GM10248 (cell line): ENCODE results near the gene FGFR4.

Experiments used
- CTCF ChIA-PET: fragments of 300-600 bp; sonication (Branson Sonifier 250); formaldehyde crosslinking; extraction: SDS; loops from one replicate; lab custom pipeline; 2021; ENCODE audit warnings: antibody characterized with exemption; lab: Yijun Ruan, JAX
- POLR2A ChIA-PET: fragments of 350-650 bp; sonication (Branson Sonifier 250); formaldehyde crosslinking; extraction: SDS; loops from one replicate; lab custom pipeline; 2020; ENCODE audit warnings: antibody characterized with exemption; lab: Yijun Ruan, JAX
- DNase-seq: peaks from one replicate; pipeline ENCODE4 v3.0.0; 2012; ENCODE audit errors: extremely low spot score
- CTCF ChIP-seq: IDR thresholded peaks from 2 replicates; pipeline ENCODE4 v1.5.1; 2012; ENCODE audit warnings: mild to moderate bottlenecking, low read depth; ENCODE audit errors: extremely low read depth, missing control alignments, control extremely low read depth

FGFR4 gene

GRCh38 chr5:177105691-177106476 is 19.2 kb downstream of the FGFR4 start:
- no peak for DNase-seq
- no peak for TF ChIP-seq CTCF
- ChIA-PET POLR2A (no interaction called here), CTCF (interaction anchor here (2.1 kb wide), 1 partner anchor 8 kb away, joined by 6 read pairs; no protein-coding TSS in a partner anchor)

GRCh38 chr5:177107159-177107558 is 20.4 kb downstream of the FGFR4 start:
- DNase-seq, result no peak
- ChIA-PET CTCF (interaction anchor here (0.8 to 1.3 kb wide), 5 partner anchors 9 to 448 kb away, joined by 3 to 7 read pairs (median 4); no protein-coding TSS in a partner anchor), POLR2A (no interaction called here)
- TF ChIP-seq CTCF, result no peak

- no peak for TF ChIP-seq CTCF
- CTCF ChIA-PET, result interaction anchor here (1.1 to 7.5 kb wide), 9 partner anchors 9 to 451 kb away, joined by 3 to 147 read pairs (median 4); partner anchors contain the start of gene PDLIM7
These were observed 23.1 kb downstream of the FGFR4 start for GRCh38 chr5:177109810-177110209.

GRCh38 chr5:177111720-177112394 is 25.1 kb downstream of the FGFR4 start:
- TF ChIP-seq CTCF, result peak; percentile 90
- DNase-seq, result peak; percentile 80
- POLR2A ChIA-PET, result no interaction called here
- CTCF ChIA-PET, result interaction anchor here (0.6 to 7.5 kb wide), 49 partner anchors 10 to 542 kb away, joined by 3 to 147 read pairs (median 4); partner anchors contain the start of genes LMAN2 and NSD1

More at GRCh38 chr5:177109810-177110209, 23.1 kb downstream of the FGFR4 start:
- no peak for DNase-seq
- POLR2A ChIA-PET, result no interaction called here

- ChIA-PET POLR2A (no interaction called here), CTCF (interaction anchor here (0.6 to 7.5 kb wide), 72 partner anchors 8 to 1383 kb away, joined by 3 to 147 read pairs (median 5); partner anchors contain the start of genes LMAN2, NSD1 and SLC34A1)
- TF ChIP-seq CTCF, result no peak
These were observed 26.0 kb downstream of the FGFR4 start for GRCh38 chr5:177112589-177113220.

More at GRCh38 chr5:177112589-177113220, 26.0 kb downstream of the FGFR4 start:
- no peak for DNase-seq
